CD14-positive monocyte (primary cell): ENCODE results near the gene IP6K1. TPM values are rescaled to one million over a fixed set of nuclear protein-coding genes. Genes with fewer than 3 reads are reported as not detected.
A peak's percentile ranks its signal among the peaks of the same experiment; 100 is the strongest.

ENCODE experiments used
- DNase-seq, 3 donors: peaks; one replicate each; pipeline ENCODE4 v3.0.0-alpha.2; 2011 to 2022
- H2AFZ ChIP-seq: 2 replicates; pipeline ENCODE4 v1.6.0; 2012; ENCODE audit warnings: mild to moderate bottlenecking, low read depth, low read length, inconsistent platforms; ENCODE audit not compliant: insufficient read depth, poor library complexity, severe bottlenecking
- H3K27ac ChIP-seq, 2 donors: 1 replicate in 1 of 2; 2 replicates in 1 of 2; pipeline ENCODE4 v1.5.1; 2012 to 2013; ENCODE audit warnings: low read length in 2 of 2, control low read depth in 1 of 2, inconsistent platforms in 1 of 2, low read depth in 1 of 2, mild to moderate bottlenecking in 1 of 2
- H3K27me3 ChIP-seq, 2 donors: one replicate each; pipeline versions ENCODE4 v1.6.0 to v1.6.1; 2011 to 2013; ENCODE audit warnings: low read length in 2 of 2; ENCODE audit not compliant: control insufficient read depth in 2 of 2, insufficient read depth in 2 of 2
- H3K36me3 ChIP-seq, 2 donors: replicated peaks in 1 of 2; 1 replicate in 1 of 2; 2 replicates in 1 of 2; pipeline versions ENCODE4 v1.5.1 to v1.6.1; 2012 to 2013; ENCODE audit warnings: low read length in 2 of 2, control low read depth in 1 of 2, inconsistent platforms in 1 of 2, mild to moderate bottlenecking in 1 of 2; ENCODE audit not compliant: insufficient read depth in 2 of 2, control insufficient read depth in 1 of 2
- H3K4me1 ChIP-seq, 2 donors: 1 replicate in 1 of 2; 2 replicates in 1 of 2; pipeline versions ENCODE4 v1.5.1 to v1.6.1; 2012 to 2013; ENCODE audit warnings: low read length in 2 of 2, control low read depth in 1 of 2, inconsistent platforms in 1 of 2, mild to moderate bottlenecking in 1 of 2, moderate library complexity in 1 of 2; ENCODE audit not compliant: insufficient read depth in 2 of 2, control insufficient read depth in 1 of 2
- H3K4me2 ChIP-seq: replicated peaks from 2 replicates; pipeline ENCODE3; 2012; ENCODE audit warnings: low read length, moderate library complexity, mild to moderate bottlenecking; ENCODE audit not compliant: poor library complexity, severe bottlenecking; ENCODE audit errors: extremely low read depth
- H3K4me3 ChIP-seq, 3 experiments: fragments of 200-600 bp in 1 of 3; sonication (generic) in 1 of 3; replicated peaks in 1 of 3; 1 replicate in 2 of 3; 2 replicates in 1 of 3; pipeline ENCODE4 v1.5.1; 2011 to 2013; ENCODE audit warnings: low read length in 3 of 3, mild to moderate bottlenecking in 3 of 3, control low read depth in 2 of 3, low read depth in 2 of 3, inconsistent platforms in 1 of 3, moderate library complexity in 1 of 3
- H3K79me2 ChIP-seq: 2 replicates; pipeline ENCODE4 v1.6.0; 2012; ENCODE audit warnings: mild to moderate bottlenecking, control low read depth, inconsistent platforms, low read length, moderate library complexity; ENCODE audit not compliant: insufficient read depth
- H3K9ac ChIP-seq: 2 replicates; pipeline ENCODE4 v1.6.0; 2017; ENCODE audit warnings: low read length, mild to moderate bottlenecking; ENCODE audit not compliant: insufficient read depth, poor library complexity, severe bottlenecking
- H3K9me3 ChIP-seq, 2 donors: replicated peaks in 1 of 2; 1 replicate in 1 of 2; 2 replicates in 1 of 2; pipeline versions ENCODE4 v1.5.1 to v1.6.1; 2012 to 2013; ENCODE audit warnings: low read length in 2 of 2, control low read depth in 1 of 2; ENCODE audit not compliant: control insufficient read depth in 1 of 2, insufficient read depth in 1 of 2
- H4K20me1 ChIP-seq: 2 replicates; pipeline ENCODE4 v1.6.0; 2012; ENCODE audit warnings: mild to moderate bottlenecking, low read length, control low read depth, moderate library complexity; ENCODE audit not compliant: insufficient read depth
- H3K27ac Mint-ChIP-seq, 7 donors: one replicate each; pipeline ENCODE4 v1.8.0; 2020; ENCODE audit warnings: mild to moderate bottlenecking in 7 of 7, mixed read lengths in 7 of 7, moderate library complexity in 6 of 7, inconsistent platforms in 2 of 7
- H3K27me3 Mint-ChIP-seq, 3 donors: one replicate each; pipeline ENCODE4 v1.8.0; 2021 to 2022; ENCODE audit warnings: low read depth in 3 of 3, mild to moderate bottlenecking in 3 of 3, mixed read lengths in 3 of 3, moderate library complexity in 3 of 3, inconsistent platforms in 1 of 3
- H3K36me3 Mint-ChIP-seq, 2 donors: one replicate each; pipeline ENCODE4 v1.8.0; 2020; ENCODE audit warnings: mixed read lengths in 2 of 2, inconsistent platforms in 1 of 2, mild to moderate bottlenecking in 1 of 2
- H3K4me1 Mint-ChIP-seq: one replicate; pipeline ENCODE4 v1.8.0; 2020; ENCODE audit warnings: mild to moderate bottlenecking, mixed read lengths
- H3K4me3 Mint-ChIP-seq, 2 donors: one replicate each; pipeline ENCODE4 v1.8.0; 2020; ENCODE audit warnings: mild to moderate bottlenecking in 2 of 2, mixed read lengths in 2 of 2, moderate library complexity in 1 of 2
- H3K9me3 Mint-ChIP-seq, 7 donors: one replicate each; pipeline ENCODE4 v1.8.0; 2020 to 2022; ENCODE audit warnings: mixed read lengths in 7 of 7, mild to moderate bottlenecking in 6 of 7, moderate library complexity in 6 of 7, inconsistent platforms in 2 of 7
- WGBS: methylation state at CpG from one replicate; pipeline ENCODE4 v1.1.5; 2013; ENCODE audit warnings: missing lambda C conversion rate; ENCODE audit not compliant: insufficient coverage; 5-methylcytosine and 5-hydroxymethylcytosine counted together
- intact Hi-C, 2 donors: fragments of 100-400 bp; cut with micrococcal nuclease; formaldehyde crosslinking; loops; one replicate each; pipeline versions ENCODE4 v1.15.0 to v1.15.1; 2023
- polyA plus RNA-seq, 3 donors: library from polyadenylated mRNA; depleted of rRNA in 1 of 3; unstranded in 2 of 3; stranded (reverse) in 1 of 3; fragments of 300-500 nt in 2 of 3; fragments of >200 nt in 1 of 3; fragmentation: Illumina TruSeq in 2 of 3; gene quantifications; 1 replicate in 2 of 3; 2 replicates in 1 of 3; pipeline ENCODE4 v1.2.3, GENCODE V29; 2012 to 2021
- TF ChIP-seq, protein P1 (sequence below): fragments of 200-600 bp; IDR thresholded peaks from one replicate; pipeline ENCODE4 v1.8.0; 2022; ENCODE audit warnings: antibody characterized with exemption, mild to moderate bottlenecking

Gene IP6K1
- polyA plus RNA-seq, 3 donors, result 15.8 to 27.1 (median 16.1) TPM

- H3K9me3 Mint-ChIP-seq, result no peaks in the 10 kb centered on the region
- Histone ChIP-seq H3K79me2 (peaks cover 4% of the 10 kb centered on the region), H2AFZ (no peak overlapping the region), H3K9me3 (no peaks in the 10 kb centered on the region), H3K9ac (no peak overlapping the region), H3K4me3 (no peak overlapping the region), H3K36me3 (peaks cover 62 to 85% of the 10 kb centered on the region in 2 donors), H3K27me3 (no peaks in the 10 kb centered on the region), H3K4me1 (peaks cover 12 to 14% of the 10 kb centered on the region in 2 donors), H3K27ac (peak overlapping the region in 1 of 2 donors; percentile 5), H3K4me2 (no peak overlapping the region), H4K20me1 (peaks cover 25% of the 10 kb centered on the region)
- TF ChIP-seq, protein P1, sequence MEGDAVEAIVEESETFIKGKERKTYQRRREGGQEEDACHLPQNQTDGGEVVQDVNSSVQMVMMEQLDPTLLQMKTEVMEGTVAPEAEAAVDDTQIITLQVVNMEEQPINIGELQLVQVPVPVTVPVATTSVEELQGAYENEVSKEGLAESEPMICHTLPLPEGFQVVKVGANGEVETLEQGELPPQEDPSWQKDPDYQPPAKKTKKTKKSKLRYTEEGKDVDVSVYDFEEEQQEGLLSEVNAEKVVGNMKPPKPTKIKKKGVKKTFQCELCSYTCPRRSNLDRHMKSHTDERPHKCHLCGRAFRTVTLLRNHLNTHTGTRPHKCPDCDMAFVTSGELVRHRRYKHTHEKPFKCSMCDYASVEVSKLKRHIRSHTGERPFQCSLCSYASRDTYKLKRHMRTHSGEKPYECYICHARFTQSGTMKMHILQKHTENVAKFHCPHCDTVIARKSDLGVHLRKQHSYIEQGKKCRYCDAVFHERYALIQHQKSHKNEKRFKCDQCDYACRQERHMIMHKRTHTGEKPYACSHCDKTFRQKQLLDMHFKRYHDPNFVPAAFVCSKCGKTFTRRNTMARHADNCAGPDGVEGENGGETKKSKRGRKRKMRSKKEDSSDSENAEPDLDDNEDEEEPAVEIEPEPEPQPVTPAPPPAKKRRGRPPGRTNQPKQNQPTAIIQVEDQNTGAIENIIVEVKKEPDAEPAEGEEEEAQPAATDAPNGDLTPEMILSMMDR, result no peak
- H3K27me3 Mint-ChIP-seq, result no peaks in the 10 kb centered on the region
- H3K36me3 Mint-ChIP-seq, result peaks cover 54 to 79% of the 10 kb centered on the region in 2 donors
- no peak overlapping the region for H3K4me3 Mint-ChIP-seq
- DNase-seq, result no peak
- H3K4me1 Mint-ChIP-seq, result peaks cover 16% of the 10 kb centered on the region
- over 99% methylated on average over 9 of the region's 11 CpGs for WGBS
- H3K27ac Mint-ChIP-seq, result peak overlapping the region in 1 of 7 donors; percentile 6
- intact Hi-C loops, result no loop called here
Measured at GRCh38 chr3:49732597-49732996, 53.7 kb downstream of the IP6K1 start.

GRCh38 chr3:49729966-49730609, 56.3 kb downstream of the IP6K1 start:
- H3K4me3 ChIP-seq, result no peak overlapping the region
- H3K4me3 Mint-ChIP-seq, result no peak overlapping the region
- no peaks in the 10 kb centered on the region for H3K27me3 ChIP-seq
- no peak overlapping the region for H3K4me2 ChIP-seq
- TF ChIP-seq, protein P1, result no peak
- no peaks in the 10 kb centered on the region for H3K27me3 Mint-ChIP-seq
- H3K27ac Mint-ChIP-seq, result peak overlapping the region in 1 of 7 donors; percentile 57
- H3K79me2 ChIP-seq, result no peaks in the 10 kb centered on the region
- H3K36me3 ChIP-seq, result peaks cover 63 to 86% of the 10 kb centered on the region in 2 donors
- H3K36me3 Mint-ChIP-seq, result peaks cover 53 to 77% of the 10 kb centered on the region in 2 donors
- intact Hi-C loops, result loop anchor here (10.0 kb wide), 2 partner anchors 55 kb away; partner anchors contain the start of genes APEH (in 2 of the 2) and IP6K1 (in 1 of the 2)
- no peak overlapping the region for H3K9ac ChIP-seq
- H3K4me1 ChIP-seq, result peaks cover 12 to 16% of the 10 kb centered on the region in 2 donors
- H3K4me1 Mint-ChIP-seq, result peaks cover 17% of the 10 kb centered on the region
- 100% methylated on average over 2 of the region's 4 CpGs for WGBS
- H4K20me1 ChIP-seq, result peaks cover 17% of the 10 kb centered on the region
- no peak overlapping the region for H3K27ac ChIP-seq
- no peaks in the 10 kb centered on the region for H3K9me3 Mint-ChIP-seq
- no peak overlapping the region for H2AFZ ChIP-seq
- no peaks in the 10 kb centered on the region for H3K9me3 ChIP-seq
- DNase-seq, result no peak
